Brain microvascular endothelial cell (primary cell): ENCODE measurements around the gene CFAP65.
A peak's percentile ranks its signal among the peaks of the same experiment; 100 is the strongest.

Experiments
- DNase-seq: peaks from one replicate; pipeline ENCODE4 v3.0.0-alpha.2; 2020
- H3K27ac ChIP-seq: fragments of 250-450 bp; sonication (Bioruptor Pico); 2 replicates; pipeline ENCODE4 v1.5.1; 2020; ENCODE audit warnings: mild to moderate bottlenecking, moderate library complexity
- H3K27me3 ChIP-seq: fragments of 250-450 bp; sonication (Bioruptor Pico); replicated peaks from 2 replicates; pipeline ENCODE4 v1.5.1; 2020; ENCODE audit warnings: mild to moderate bottlenecking
- H3K36me3 ChIP-seq: fragments of 250-450 bp; sonication (Bioruptor Pico); replicated peaks from 2 replicates; pipeline ENCODE4 v1.5.1; 2020; ENCODE audit warnings: mild to moderate bottlenecking
- H3K4me3 ChIP-seq: 2 replicates; pipeline ENCODE4 v1.5.1; 2011; ENCODE audit warnings: low read depth, mild to moderate bottlenecking, control low read depth, low read length, moderate library complexity
- in situ Hi-C: cut with HindIII; loops from 2 replicates; pipeline ENCODE4 v1.10.0; 2017; ENCODE audit warnings: low sequenced_read_pairs, low pct_ligation_motif_present
- TF ChIP-seq, protein P1 (sequence below): IDR thresholded peaks from 2 replicates; pipeline ENCODE4 v1.5.1; 2011; ENCODE audit warnings: low read depth, mild to moderate bottlenecking, moderate library complexity, low read length, control low read depth, inconsistent platforms; ENCODE audit errors: missing control alignments

Gene CFAP65

DNA sequence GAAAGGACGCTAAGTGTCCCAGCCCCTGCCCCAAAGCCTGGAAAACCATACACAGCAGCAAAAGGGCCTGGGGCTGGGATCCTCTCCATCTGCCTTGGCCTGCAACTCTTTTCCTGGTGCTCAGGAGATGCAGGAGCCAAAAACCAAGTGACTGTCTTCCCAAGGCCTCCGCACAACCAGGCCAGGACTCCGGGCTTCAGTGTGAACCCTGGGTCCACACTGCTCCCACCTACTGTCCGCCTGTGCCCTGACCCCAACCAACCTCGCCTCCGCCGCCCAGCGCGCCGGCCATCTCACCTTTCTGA lies 57.4 kb downstream of the CFAP65 start:
- Histone ChIP-seq H3K27me3 (peaks cover 74% of the 10 kb centered on the region), H3K4me3 (no peak overlapping the region), H3K36me3 (no peaks in the 10 kb centered on the region), H3K27ac (no peak overlapping the region)
- TF ChIP-seq, protein P1, sequence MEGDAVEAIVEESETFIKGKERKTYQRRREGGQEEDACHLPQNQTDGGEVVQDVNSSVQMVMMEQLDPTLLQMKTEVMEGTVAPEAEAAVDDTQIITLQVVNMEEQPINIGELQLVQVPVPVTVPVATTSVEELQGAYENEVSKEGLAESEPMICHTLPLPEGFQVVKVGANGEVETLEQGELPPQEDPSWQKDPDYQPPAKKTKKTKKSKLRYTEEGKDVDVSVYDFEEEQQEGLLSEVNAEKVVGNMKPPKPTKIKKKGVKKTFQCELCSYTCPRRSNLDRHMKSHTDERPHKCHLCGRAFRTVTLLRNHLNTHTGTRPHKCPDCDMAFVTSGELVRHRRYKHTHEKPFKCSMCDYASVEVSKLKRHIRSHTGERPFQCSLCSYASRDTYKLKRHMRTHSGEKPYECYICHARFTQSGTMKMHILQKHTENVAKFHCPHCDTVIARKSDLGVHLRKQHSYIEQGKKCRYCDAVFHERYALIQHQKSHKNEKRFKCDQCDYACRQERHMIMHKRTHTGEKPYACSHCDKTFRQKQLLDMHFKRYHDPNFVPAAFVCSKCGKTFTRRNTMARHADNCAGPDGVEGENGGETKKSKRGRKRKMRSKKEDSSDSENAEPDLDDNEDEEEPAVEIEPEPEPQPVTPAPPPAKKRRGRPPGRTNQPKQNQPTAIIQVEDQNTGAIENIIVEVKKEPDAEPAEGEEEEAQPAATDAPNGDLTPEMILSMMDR = no peak
- in situ Hi-C loops = no loop called here
- DNase-seq = no peak

DNA sequence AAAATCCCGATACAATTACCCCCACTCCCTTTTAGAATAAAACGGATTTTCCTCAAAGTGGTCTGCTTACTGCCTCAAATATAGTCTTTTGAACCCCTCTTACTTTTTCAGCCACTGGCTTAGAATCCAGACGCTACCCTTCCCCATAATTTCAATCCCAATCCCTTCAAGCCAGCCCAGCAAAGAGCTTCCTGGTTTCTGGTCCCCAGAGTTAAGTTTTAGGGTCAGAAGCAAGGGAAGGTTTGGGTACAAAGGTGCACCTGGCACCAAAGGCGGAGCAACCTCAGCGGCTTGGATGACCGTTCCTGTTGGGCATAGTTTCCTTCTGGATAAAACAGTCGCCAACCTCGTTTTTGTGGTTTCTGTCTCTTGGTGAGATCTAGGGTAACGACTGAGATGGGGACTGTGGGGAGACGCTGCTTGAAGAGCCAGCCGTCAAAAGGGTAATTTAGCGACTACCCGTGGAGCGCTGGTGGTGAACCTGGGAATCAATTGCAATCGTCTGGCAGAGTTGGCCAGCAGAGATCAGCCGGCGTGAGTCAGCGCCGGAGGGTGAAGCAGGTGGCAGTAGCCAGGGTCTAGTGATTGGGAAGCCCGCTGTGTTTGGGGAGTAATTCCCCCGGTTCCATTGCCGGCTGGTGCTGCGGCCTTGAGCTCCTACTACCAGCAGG lies 57.9 kb downstream of the CFAP65 start:
- DNase-seq = no peak
- Histone ChIP-seq H3K27ac (no peak overlapping the region), H3K27me3 (peaks cover 71% of the 10 kb centered on the region), H3K36me3 (no peaks in the 10 kb centered on the region), H3K4me3 (no peak overlapping the region)
- TF ChIP-seq, protein P1 = no peak
- in situ Hi-C loops = no loop called here

DNA sequence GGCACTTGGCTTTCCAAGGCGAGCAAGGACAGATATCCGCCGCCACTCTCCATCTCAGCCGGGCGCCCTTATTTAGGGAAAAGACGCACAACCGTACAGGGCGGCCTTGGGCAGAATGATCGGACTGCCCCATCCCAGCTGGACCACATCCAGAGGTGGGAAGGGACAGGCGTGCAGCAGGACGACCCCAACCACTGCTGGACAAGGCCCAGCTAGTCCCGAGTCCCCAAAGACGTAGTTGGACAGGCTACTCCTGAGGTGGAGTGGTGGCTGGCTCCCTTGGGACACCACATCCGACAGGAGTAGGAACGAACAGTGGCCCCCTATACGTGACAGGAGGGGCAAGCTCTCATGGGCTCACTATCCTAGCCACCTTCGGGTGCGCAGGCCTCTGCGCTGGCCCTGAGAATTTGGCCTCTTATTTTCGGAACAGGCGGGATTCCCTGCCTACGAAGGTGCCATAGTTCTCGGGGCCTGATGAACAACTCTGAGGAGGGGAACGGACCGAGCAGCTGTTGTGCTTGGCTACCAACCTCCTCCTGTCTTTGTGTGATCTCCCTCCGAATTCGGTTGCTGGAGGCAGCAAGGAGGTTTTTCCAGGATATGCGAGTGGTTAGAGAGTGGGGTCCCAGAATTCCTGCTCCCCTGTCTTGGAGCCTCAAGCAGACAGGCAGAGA lies 58.6 kb downstream of the CFAP65 start:
- Histone ChIP-seq H3K36me3 (no peaks in the 10 kb centered on the region), H3K27ac (no peak overlapping the region), H3K4me3 (no peak overlapping the region), H3K27me3 (peaks cover 71% of the 10 kb centered on the region)
- DNase-seq = no peak
- TF ChIP-seq, protein P1 = no peak
- in situ Hi-C loops = no loop called here

DNA sequence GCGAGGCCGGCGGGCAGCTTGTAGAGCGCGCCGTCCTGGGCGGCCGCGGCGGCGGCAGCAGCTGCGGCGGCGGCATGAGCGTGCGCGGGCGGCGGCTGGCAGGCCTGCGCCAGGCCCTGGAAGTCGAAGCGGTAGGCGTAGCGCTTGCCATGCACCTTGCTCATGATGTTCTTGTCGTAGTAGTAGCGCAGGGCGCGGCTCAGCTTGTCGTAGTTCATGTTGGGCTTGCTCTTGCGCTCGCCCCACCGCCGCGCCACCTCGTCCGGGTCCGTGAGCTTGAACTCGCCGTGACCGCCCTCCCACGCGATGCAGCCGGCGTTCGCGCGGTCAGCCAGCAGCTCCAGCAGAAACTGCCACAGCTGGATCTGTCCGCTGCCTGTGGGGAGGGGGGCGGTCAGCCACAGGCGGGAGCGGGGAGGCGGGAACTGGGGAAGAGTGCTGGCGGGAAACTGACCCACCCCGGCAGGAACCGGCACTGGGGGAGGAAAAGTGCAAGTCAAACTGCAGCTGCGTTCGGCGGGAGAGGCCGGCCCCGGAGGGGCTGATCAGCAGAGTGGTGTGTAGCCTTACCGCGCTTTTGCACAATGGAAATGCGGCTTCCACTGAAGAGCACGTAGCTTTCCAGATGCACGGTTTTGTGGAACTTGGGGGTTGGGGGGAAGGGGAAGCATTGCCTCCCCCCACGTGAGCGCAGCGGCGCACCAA lies 59.3 kb downstream of the CFAP65 start:
- in situ Hi-C loops = no loop called here
- DNase-seq = no peak
- no peak overlapping the region for H3K4me3 ChIP-seq

DNA sequence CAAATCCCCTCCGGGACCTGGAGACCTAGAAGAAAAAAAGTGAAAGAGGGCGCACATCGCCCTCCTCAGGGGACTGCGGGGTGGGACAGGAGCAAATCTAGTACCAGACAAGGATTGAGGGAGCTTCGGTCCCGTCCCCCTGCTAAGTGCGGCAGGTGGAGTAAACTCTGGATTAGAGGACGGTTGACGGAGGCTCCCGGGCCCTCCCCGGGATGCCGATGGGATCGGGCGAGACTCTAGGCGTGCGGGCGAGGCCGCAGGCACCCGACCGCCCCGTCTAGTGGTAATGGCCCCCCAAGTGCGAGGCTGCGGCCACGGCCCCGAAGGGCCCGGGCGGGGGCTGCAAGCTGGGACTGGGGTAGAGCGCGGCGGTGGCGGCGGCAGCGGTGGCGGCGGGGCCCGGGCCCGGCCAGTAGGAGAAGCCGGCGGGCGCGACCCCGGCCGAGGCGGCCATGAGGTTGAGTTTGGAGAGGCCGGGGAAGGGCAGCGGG lies 59.9 kb downstream of the CFAP65 start:
- no peak for DNase-seq
- TF ChIP-seq, protein P1 = peak; percentile 13
- Histone ChIP-seq H3K27me3 (peaks cover 59% of the 10 kb centered on the region), H3K4me3 (no peak overlapping the region), H3K27ac (no peak overlapping the region), H3K36me3 (no peaks in the 10 kb centered on the region)
- in situ Hi-C loops = no loop called here

More for the DNA sequence above, 59.3 kb downstream of the CFAP65 start:
- no peak overlapping the region for H3K27ac ChIP-seq
- H3K27me3 ChIP-seq = peaks cover 65% of the 10 kb centered on the region
- no peaks in the 10 kb centered on the region for H3K36me3 ChIP-seq
- TF ChIP-seq, protein P1 = no peak
